H1 (cell line): ENCODE results near the gene ARCN1. TPM values are rescaled to one million over a fixed set of nuclear protein-coding genes. Genes with fewer than 3 reads are reported as not detected.

ENCODE experiments used
- CTCF ChIA-PET: fragments of 300-600 bp; sonication (Branson Sonifier 250); formaldehyde crosslinking; loops from one replicate; lab custom pipeline; 2021; ENCODE audit not compliant: partially characterized antibody; lab: Charles Lee
- POLR2A ChIA-PET: fragments of 300-600 bp; sonication (Branson Sonifier 250); formaldehyde crosslinking; loops from one replicate; lab custom pipeline; 2021; ENCODE audit warnings: inconsistent platforms; ENCODE audit not compliant: partially characterized antibody; lab: Charles Lee
- DNase-seq, 2 experiments: peaks; one replicate each; pipeline versions ENCODE4 v3.0.0 to v3.0.0-alpha.2; 2010 to 2022; ENCODE audit warnings: low spot score in 2 of 2, low read depth in 1 of 2, mixed read lengths in 1 of 2
- FAIRE-seq: peaks from 2 replicates; lab custom pipeline; 2011; peaks lifted over from hg19 to GRCh38; lab: Jason Lieb, UNC
- H2AFZ ChIP-seq: 2 replicates; pipeline ENCODE4 v1.8.1; 2012; ENCODE audit warnings: low read length, inconsistent platforms
- H2AK5ac ChIP-seq: 2 replicates; pipeline ENCODE4 v1.6.1; 2013; ENCODE audit warnings: low read depth, low read length
- H2BK120ac ChIP-seq: replicated peaks from 2 replicates; pipeline ENCODE3; 2013; ENCODE audit warnings: low read depth, low read length, inconsistent platforms
- H2BK12ac ChIP-seq: 2 replicates; pipeline ENCODE4 v1.6.1; 2013; ENCODE audit warnings: low read depth, low read length
- H2BK15ac ChIP-seq: 2 replicates; pipeline ENCODE4 v1.6.1; 2013; ENCODE audit warnings: low read length
- H2BK20ac ChIP-seq: 2 replicates; pipeline ENCODE4 v1.6.1; 2013; ENCODE audit warnings: low read length
- H2BK5ac ChIP-seq: 2 replicates; pipeline ENCODE4 v1.6.1; 2013; ENCODE audit warnings: low read depth, low read length
- H3K14ac ChIP-seq: 2 replicates; pipeline ENCODE4 v1.6.1; 2013; ENCODE audit warnings: inconsistent platforms; ENCODE audit not compliant: insufficient read length
- H3K18ac ChIP-seq: 2 replicates; pipeline ENCODE4 v1.6.1; 2013; ENCODE audit warnings: low read length; ENCODE audit errors: extremely low read depth
- H3K23ac ChIP-seq: 2 replicates; pipeline ENCODE4 v1.6.1; 2013; ENCODE audit warnings: inconsistent platforms; ENCODE audit not compliant: insufficient read length
- H3K23me2 ChIP-seq: 2 replicates; pipeline ENCODE4 v1.6.1; 2013; ENCODE audit warnings: low read depth, low read length
- H3K27ac ChIP-seq: 2 replicates; pipeline ENCODE4 v1.6.1; 2011; ENCODE audit warnings: low read depth, low read length, inconsistent platforms
- H3K27me3 ChIP-seq, 4 experiments: replicated peaks in 1 of 4; 1 replicate in 1 of 4; 2 replicates in 3 of 4; pipeline versions ENCODE4 v1.6.1 to v1.8.1; 2011 to 2013; ENCODE audit warnings: low read length in 3 of 4, mild to moderate bottlenecking in 3 of 4, inconsistent platforms in 2 of 4, mixed read lengths in 2 of 4, moderate library complexity in 1 of 4; ENCODE audit not compliant: control insufficient read depth in 3 of 4, insufficient read depth in 3 of 4; ENCODE audit errors: extremely low read depth in 1 of 4
- H3K36me3 ChIP-seq, 4 experiments: 2 replicates each; pipeline versions ENCODE4 v1.6.1 to v1.8.1; 2011 to 2013; ENCODE audit warnings: mild to moderate bottlenecking in 4 of 4, low read length in 3 of 4, moderate library complexity in 2 of 4, control low read depth in 1 of 4, inconsistent platforms in 1 of 4; ENCODE audit not compliant: insufficient read depth in 4 of 4, control insufficient read depth in 2 of 4
- H3K4ac ChIP-seq: replicated peaks from 2 replicates; pipeline ENCODE3; 2013; ENCODE audit warnings: low read length, low read depth, mixed read lengths, inconsistent platforms; ENCODE audit not compliant: insufficient read length
- H3K4me1 ChIP-seq, 4 experiments: replicated peaks in 1 of 4; 1 replicate in 1 of 4; 2 replicates in 3 of 4; pipeline versions ENCODE4 v1.6.1 to v1.8.1; 2011 to 2013; ENCODE audit warnings: low read length in 3 of 4, inconsistent platforms in 2 of 4, mixed read lengths in 1 of 4; ENCODE audit not compliant: insufficient read depth in 4 of 4, control insufficient read depth in 3 of 4
- H3K4me2 ChIP-seq, 2 experiments: 2 replicates each; pipeline versions ENCODE4 v1.6.1 to v1.8.1; 2011 to 2013; ENCODE audit warnings: low read depth in 2 of 2, low read length in 2 of 2, control low read depth in 1 of 2, inconsistent platforms in 1 of 2, mild to moderate bottlenecking in 1 of 2; ENCODE audit not compliant: insufficient read depth in 1 of 2
- H3K4me3 ChIP-seq, 4 experiments: fragments of 200-600, 300-600 bp in 1 of 4; sonication (generic), shearing (Covaris generic), sonication (Bioruptor Twin) in 1 of 4; 2 replicates each; pipeline versions ENCODE4 v1.5.1 to v1.8.1; 2011 to 2016; ENCODE audit warnings: low read length in 4 of 4, low read depth in 3 of 4, control low read depth in 2 of 4, inconsistent platforms in 2 of 4, mild to moderate bottlenecking in 2 of 4, mixed read lengths in 1 of 4, moderate library complexity in 1 of 4; ENCODE audit not compliant: insufficient read depth in 2 of 4; ENCODE audit errors: extremely low read depth in 1 of 4
- H3K56ac ChIP-seq: replicated peaks from 2 replicates; pipeline ENCODE3; 2013; ENCODE audit warnings: low read depth, mild to moderate bottlenecking, mixed read lengths, low read length, inconsistent platforms; ENCODE audit not compliant: insufficient read length
- H3K79me1 ChIP-seq: 2 replicates; pipeline ENCODE4 v1.6.1; 2013; ENCODE audit warnings: low read depth, low read length, control low read depth
- H3K79me2 ChIP-seq, 2 experiments: 2 replicates each; pipeline versions ENCODE4 v1.6.1 to v1.8.1; 2012 to 2013; ENCODE audit warnings: low read length in 2 of 2, mild to moderate bottlenecking in 2 of 2, inconsistent platforms in 1 of 2; ENCODE audit not compliant: insufficient read depth in 2 of 2, control insufficient read depth in 1 of 2
- H3K9ac ChIP-seq, 4 experiments: replicated peaks in 1 of 4; 1 replicate in 1 of 4; 2 replicates in 3 of 4; pipeline versions ENCODE4 v1.6.1 to v1.8.1; 2011 to 2013; ENCODE audit warnings: low read depth in 3 of 4, low read length in 3 of 4, control low read depth in 2 of 4, mild to moderate bottlenecking in 2 of 4, moderate library complexity in 2 of 4, inconsistent platforms in 1 of 4; ENCODE audit errors: extremely low read depth in 1 of 4
- H3K9me3 ChIP-seq, 2 experiments: 2 replicates each; pipeline versions ENCODE4 v1.6.1 to v1.8.1; 2012 to 2013; ENCODE audit warnings: mild to moderate bottlenecking in 2 of 2, moderate library complexity in 2 of 2, control low read depth in 1 of 2, inconsistent platforms in 1 of 2, low read depth in 1 of 2, low read length in 1 of 2, mixed read lengths in 1 of 2; ENCODE audit not compliant: insufficient read depth in 2 of 2
- H4K20me1 ChIP-seq, 2 experiments: replicated peaks in 1 of 2; 2 replicates each; pipeline versions ENCODE3 to v1.8.1; 2011 to 2013; ENCODE audit warnings: inconsistent platforms in 2 of 2, low read length in 2 of 2, mild to moderate bottlenecking in 1 of 2; ENCODE audit not compliant: insufficient read depth in 2 of 2, control insufficient read depth in 1 of 2
- H4K5ac ChIP-seq: 2 replicates; pipeline ENCODE4 v1.6.1; 2013; ENCODE audit warnings: low read length, low read depth, mixed read lengths, inconsistent platforms; ENCODE audit not compliant: insufficient read length
- H4K8ac ChIP-seq: 2 replicates; pipeline ENCODE4 v1.8.0; 2013; ENCODE audit warnings: mild to moderate bottlenecking, moderate library complexity, low read length, inconsistent platforms; ENCODE audit not compliant: insufficient read depth; ENCODE audit errors: extremely low read depth
- H4K91ac ChIP-seq: replicated peaks from 2 replicates; pipeline ENCODE3; 2013; ENCODE audit warnings: low read length, mixed read lengths, inconsistent platforms; ENCODE audit not compliant: insufficient read length
- BCL11A ChIP-seq, 2 experiments: IDR thresholded peaks; one replicate each; pipeline ENCODE4 v1.6.1; 2011; ENCODE audit warnings: low read depth in 2 of 2, low read length in 2 of 2, mild to moderate bottlenecking in 2 of 2
- SIX5 ChIP-seq: IDR thresholded peaks from 2 replicates; pipeline ENCODE4 v1.6.1; 2011; ENCODE audit warnings: mild to moderate bottlenecking, low read depth, low read length
- WGBS, 2 experiments: shearing (Covaris generic) in 1 of 2; methylation state at CpG; one replicate each; pipeline versions ENCODE4 v1.1.6 to v1.1.7; 2013 to 2015; ENCODE audit warnings: low lambda C conversion rate in 2 of 2, mixed read lengths in 2 of 2, inconsistent platforms in 1 of 2, low coverage in 1 of 2, missing lambda C conversion rate in 1 of 2; ENCODE audit not compliant: insufficient replicate concordance in 2 of 2, insufficient coverage in 1 of 2, insufficient read length in 1 of 2; ENCODE audit errors: extremely low coverage in 1 of 2, missing lambda C conversion rate in 1 of 2; 5-methylcytosine and 5-hydroxymethylcytosine counted together
- polyA plus RNA-seq, 7 experiments: library from polyadenylated mRNA; depleted of rRNA in 3 of 7; stranded (reverse) in 5 of 7; unstranded in 2 of 7; fragments of >200 nt in 5 of 7; fragments of 200-250 nt in 2 of 7; gene quantifications; 1 replicate in 5 of 7; 2 replicates in 1 of 7; 4 replicates in 1 of 7; pipeline versions ENCODE4 v1.2.1 to v1.2.3, GENCODE V29; 2011 to 2013; ENCODE audit warnings: missing spikeins in 2 of 7, mixed read lengths in 2 of 7
- total RNA-seq: library from RNA; stranded (reverse); fragmentation: NEBNext Ultra II Directional; extraction: Animal tissue kit (Norgen Biotek cat#: 25700); gene quantifications from 2 replicates; pipeline ENCODE4 v1.2.1, GENCODE V29; 2021

Gene ARCN1
- total and polyA plus RNA-seq, 2 of the 8 experiments (the other 6 are each of a cell fraction or from before 2014, with no cell fraction given), result 132 to 146 TPM

DNA sequence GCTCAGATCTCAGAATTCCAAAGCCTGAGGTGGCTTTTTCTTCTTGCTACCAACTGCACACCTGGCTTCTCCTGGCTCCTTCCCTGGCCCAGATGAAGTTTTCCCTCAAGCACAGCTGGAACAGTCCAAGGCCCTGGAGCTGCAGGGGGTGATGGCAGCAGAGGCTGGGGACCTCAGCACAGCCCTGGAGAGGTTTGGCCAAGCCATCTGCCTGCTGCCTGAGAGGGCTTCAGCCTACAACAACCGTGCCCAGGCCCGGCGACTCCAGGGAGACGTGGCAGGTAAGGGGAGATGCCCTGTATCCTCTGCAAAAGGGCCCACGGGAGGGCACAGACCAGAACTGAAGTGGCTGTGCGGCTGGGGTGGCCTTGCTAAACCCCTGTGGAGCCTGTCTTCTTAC is 43.7 kb upstream of the ARCN1 start:
- Histone ChIP-seq H3K4me1 (peaks cover 0 to 14% (median 8%) of the 10 kb centered on the region in 4 experiments; a peak in 5 of 7 replicates), H3K18ac (no peak overlapping the region), H3K23ac (no peak overlapping the region), H2BK5ac (no peak overlapping the region), H3K27me3 (no peaks in the 10 kb centered on the region; a peak in 2 of 7 replicates), H2AK5ac (no peak overlapping the region), H3K79me1 (peaks cover 5% of the 10 kb centered on the region; the same call in 1 of the 2 replicates), H3K4me3 (no peak overlapping the region), H2AFZ (no peak overlapping the region), H3K36me3 (peaks cover 0 to 15% (median 10%) of the 10 kb centered on the region in 4 experiments; a peak in 5 of 8 replicates), H3K4me2 (no peak overlapping the region; a peak in 1 of 4 replicates), H2BK12ac (no peak overlapping the region), H2BK120ac (no peak overlapping the region), H2BK15ac (no peak overlapping the region), H3K27ac (no peak overlapping the region), H3K23me2 (peaks cover 8% of the 10 kb centered on the region), H4K91ac (no peak overlapping the region), H3K79me2 (no peaks in the 10 kb centered on the region), H3K9me3 (no peaks in the 10 kb centered on the region), H3K4ac (no peak overlapping the region), H4K5ac (no peak overlapping the region), H4K20me1 (peaks cover 0 to 3% of the 10 kb centered on the region in 2 experiments), H3K9ac (no peak overlapping the region), H4K8ac (no peak overlapping the region), H2BK20ac (no peak overlapping the region), H3K14ac (no peak overlapping the region), H3K56ac (no peak overlapping the region)
- ChIA-PET POLR2A (interaction anchor here (0.7 to 0.8 kb wide), 2 partner anchors 9 to 10 kb away, joined by 3 read pairs; no protein-coding TSS in a partner anchor), CTCF (interaction anchor here (0.6 to 1.4 kb wide), 6 partner anchors 16 to 1194 kb away, joined by 3 to 5 read pairs (median 4); no protein-coding TSS in a partner anchor)
- DNase-seq (no peak), FAIRE-seq (no peak)
- TF ChIP-seq SIX5 (no peak), BCL11A (IDR thresholded peaks at IDR 0.05; ENCODE audit: low read depth in 2 of 2, low read length in 2 of 2) (no peak)
- WGBS, 2 experiments, result 93% methylated on average over 6 of the region's 6 CpGs; no CpG with 5 or more reads in 1 of the 2 experiments
